H1 (cell line): Measurements from ENCODE around the gene RFX5. TPM values are rescaled to one million over a fixed set of nuclear protein-coding genes. Genes with fewer than 3 reads are reported as not detected.

Source experiments
- BRCA1 ChIP-seq: IDR thresholded peaks from 2 replicates; pipeline ENCODE4 v1.6.1; 2012; ENCODE audit warnings: low read depth, low read length, improper control_type of control experiment
- CBX5 ChIP-seq: fragments of 300-800, 300-1000 bp; sonication (generic); IDR thresholded peaks from 2 replicates; pipeline ENCODE4 v1.7.1; 2016; ENCODE audit warnings: antibody characterized with exemption, low read length, low read depth
- CHD1 ChIP-seq: IDR thresholded peaks from 2 replicates; pipeline ENCODE4 v1.6.1; 2012; ENCODE audit warnings: low read depth, low read length, improper control_type of control experiment
- CREB1 ChIP-seq: IDR thresholded peaks from 2 replicates; pipeline ENCODE4 v1.6.1; 2012; ENCODE audit warnings: inconsistent platforms
- JUN ChIP-seq: IDR thresholded peaks from 2 replicates; pipeline ENCODE4 v1.6.1; 2011; ENCODE audit warnings: low read depth, mild to moderate bottlenecking, improper control_type of control experiment, low read length
- JUND ChIP-seq: IDR thresholded peaks from 2 replicates; pipeline ENCODE4 v1.6.1; 2011; ENCODE audit warnings: mild to moderate bottlenecking, improper control_type of control experiment, low read length
- NANOG ChIP-seq: IDR thresholded peaks from 2 replicates; pipeline ENCODE4 v1.6.1; 2011; ENCODE audit warnings: low read length, low read depth, mild to moderate bottlenecking, inconsistent platforms; ENCODE audit not compliant: insufficient read depth, poor library complexity, severe bottlenecking
- RAD21 ChIP-seq, 2 experiments: IDR thresholded peaks in 1 of 2; conservative IDR thresholded peaks in 1 of 2; 2 replicates each; pipeline ENCODE4 v1.6.1; 2011; ENCODE audit warnings: low read depth in 2 of 2, low read length in 2 of 2, improper control_type of control experiment in 1 of 2, inconsistent platforms in 1 of 2, mild to moderate bottlenecking in 1 of 2, moderate library complexity in 1 of 2
- SP1 ChIP-seq: IDR thresholded peaks from 2 replicates; pipeline ENCODE4 v1.6.1; 2011; ENCODE audit warnings: low read depth, low read length
- TEAD4 ChIP-seq: IDR thresholded peaks from 2 replicates; pipeline ENCODE4 v1.6.1; 2012; ENCODE audit warnings: low read depth, low read length, inconsistent platforms, mixed read lengths
- polyA plus RNA-seq, 7 experiments: library from polyadenylated mRNA; depleted of rRNA in 3 of 7; stranded (reverse) in 5 of 7; unstranded in 2 of 7; fragments of >200 nt in 5 of 7; fragments of 200-250 nt in 2 of 7; gene quantifications; 1 replicate in 5 of 7; 2 replicates in 1 of 7; 4 replicates in 1 of 7; pipeline versions ENCODE4 v1.2.1 to v1.2.3, GENCODE V29; 2011 to 2013; ENCODE audit warnings: missing spikeins in 2 of 7, mixed read lengths in 2 of 7
- total RNA-seq: library from RNA; stranded (reverse); fragmentation: NEBNext Ultra II Directional; extraction: Animal tissue kit (Norgen Biotek cat#: 25700); gene quantifications from 2 replicates; pipeline ENCODE4 v1.2.1, GENCODE V29; 2021
- TF ChIP-seq, protein P1 (sequence below): fragments of 300-600 bp; sonication (generic); IDR thresholded peaks from 2 replicates; pipeline ENCODE4 v1.7.1; 2012; ENCODE audit warnings: low read length, moderate library complexity, mild to moderate bottlenecking, inconsistent platforms; ENCODE audit not compliant: insufficient replicate concordance

The RFX5 gene
- total and polyA plus RNA-seq, 2 of the 8 experiments (the other 6 are each of a cell fraction or from before 2014, with no cell fraction given), result 27.8 to 59.7 TPM

DNA sequence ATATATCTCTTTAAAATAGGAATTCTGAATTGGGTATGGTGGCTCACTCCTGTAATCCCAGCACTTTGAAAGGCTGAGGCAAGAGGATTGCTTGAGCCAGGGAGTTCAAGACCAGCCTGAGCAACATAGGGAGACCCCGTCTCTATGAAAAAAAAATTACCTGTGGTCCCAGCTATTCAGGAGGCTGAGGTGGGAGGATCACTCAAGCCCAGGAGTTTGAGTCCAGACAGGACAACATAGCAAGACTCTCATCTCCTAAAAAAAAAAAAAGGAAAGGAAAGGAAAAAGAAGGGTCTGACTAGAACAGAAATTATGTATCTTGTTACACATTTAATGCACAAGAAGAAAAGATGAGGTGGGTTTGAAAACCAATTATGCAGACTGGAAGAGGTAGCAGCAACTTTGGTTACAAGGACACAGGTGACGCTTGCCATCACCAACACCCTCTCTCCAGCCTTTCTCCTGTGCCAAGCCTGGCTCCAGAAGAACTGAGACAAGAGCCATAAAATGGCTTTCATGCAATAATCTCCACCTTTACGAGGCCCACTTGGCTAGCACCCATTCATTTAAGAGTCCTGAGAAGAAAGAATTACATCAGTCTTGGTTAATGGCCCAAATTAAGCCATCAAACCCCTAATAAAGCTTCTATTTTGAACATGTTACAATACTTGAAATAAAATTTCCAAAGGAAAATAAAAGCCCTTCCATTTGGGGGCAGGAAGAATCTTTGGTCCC lies 30.3 kb upstream of the RFX5 start (continued):
- TF ChIP-seq CBX5 (no peak), CREB1 (no peak), JUN (no peak), CHD1 (no peak), SP1 (no peak), NANOG (no peak), RAD21 (IDR thresholded peaks at IDR 0.05 in 1 of 2, conservative IDR thresholded peaks at IDR 0.05 in 1 of 2; ENCODE audit: low read depth in 2 of 2, low read length in 2 of 2) (no peak), BRCA1 (no peak), TEAD4 (no peak), JUND (no peak)
- TF ChIP-seq, protein P1, sequence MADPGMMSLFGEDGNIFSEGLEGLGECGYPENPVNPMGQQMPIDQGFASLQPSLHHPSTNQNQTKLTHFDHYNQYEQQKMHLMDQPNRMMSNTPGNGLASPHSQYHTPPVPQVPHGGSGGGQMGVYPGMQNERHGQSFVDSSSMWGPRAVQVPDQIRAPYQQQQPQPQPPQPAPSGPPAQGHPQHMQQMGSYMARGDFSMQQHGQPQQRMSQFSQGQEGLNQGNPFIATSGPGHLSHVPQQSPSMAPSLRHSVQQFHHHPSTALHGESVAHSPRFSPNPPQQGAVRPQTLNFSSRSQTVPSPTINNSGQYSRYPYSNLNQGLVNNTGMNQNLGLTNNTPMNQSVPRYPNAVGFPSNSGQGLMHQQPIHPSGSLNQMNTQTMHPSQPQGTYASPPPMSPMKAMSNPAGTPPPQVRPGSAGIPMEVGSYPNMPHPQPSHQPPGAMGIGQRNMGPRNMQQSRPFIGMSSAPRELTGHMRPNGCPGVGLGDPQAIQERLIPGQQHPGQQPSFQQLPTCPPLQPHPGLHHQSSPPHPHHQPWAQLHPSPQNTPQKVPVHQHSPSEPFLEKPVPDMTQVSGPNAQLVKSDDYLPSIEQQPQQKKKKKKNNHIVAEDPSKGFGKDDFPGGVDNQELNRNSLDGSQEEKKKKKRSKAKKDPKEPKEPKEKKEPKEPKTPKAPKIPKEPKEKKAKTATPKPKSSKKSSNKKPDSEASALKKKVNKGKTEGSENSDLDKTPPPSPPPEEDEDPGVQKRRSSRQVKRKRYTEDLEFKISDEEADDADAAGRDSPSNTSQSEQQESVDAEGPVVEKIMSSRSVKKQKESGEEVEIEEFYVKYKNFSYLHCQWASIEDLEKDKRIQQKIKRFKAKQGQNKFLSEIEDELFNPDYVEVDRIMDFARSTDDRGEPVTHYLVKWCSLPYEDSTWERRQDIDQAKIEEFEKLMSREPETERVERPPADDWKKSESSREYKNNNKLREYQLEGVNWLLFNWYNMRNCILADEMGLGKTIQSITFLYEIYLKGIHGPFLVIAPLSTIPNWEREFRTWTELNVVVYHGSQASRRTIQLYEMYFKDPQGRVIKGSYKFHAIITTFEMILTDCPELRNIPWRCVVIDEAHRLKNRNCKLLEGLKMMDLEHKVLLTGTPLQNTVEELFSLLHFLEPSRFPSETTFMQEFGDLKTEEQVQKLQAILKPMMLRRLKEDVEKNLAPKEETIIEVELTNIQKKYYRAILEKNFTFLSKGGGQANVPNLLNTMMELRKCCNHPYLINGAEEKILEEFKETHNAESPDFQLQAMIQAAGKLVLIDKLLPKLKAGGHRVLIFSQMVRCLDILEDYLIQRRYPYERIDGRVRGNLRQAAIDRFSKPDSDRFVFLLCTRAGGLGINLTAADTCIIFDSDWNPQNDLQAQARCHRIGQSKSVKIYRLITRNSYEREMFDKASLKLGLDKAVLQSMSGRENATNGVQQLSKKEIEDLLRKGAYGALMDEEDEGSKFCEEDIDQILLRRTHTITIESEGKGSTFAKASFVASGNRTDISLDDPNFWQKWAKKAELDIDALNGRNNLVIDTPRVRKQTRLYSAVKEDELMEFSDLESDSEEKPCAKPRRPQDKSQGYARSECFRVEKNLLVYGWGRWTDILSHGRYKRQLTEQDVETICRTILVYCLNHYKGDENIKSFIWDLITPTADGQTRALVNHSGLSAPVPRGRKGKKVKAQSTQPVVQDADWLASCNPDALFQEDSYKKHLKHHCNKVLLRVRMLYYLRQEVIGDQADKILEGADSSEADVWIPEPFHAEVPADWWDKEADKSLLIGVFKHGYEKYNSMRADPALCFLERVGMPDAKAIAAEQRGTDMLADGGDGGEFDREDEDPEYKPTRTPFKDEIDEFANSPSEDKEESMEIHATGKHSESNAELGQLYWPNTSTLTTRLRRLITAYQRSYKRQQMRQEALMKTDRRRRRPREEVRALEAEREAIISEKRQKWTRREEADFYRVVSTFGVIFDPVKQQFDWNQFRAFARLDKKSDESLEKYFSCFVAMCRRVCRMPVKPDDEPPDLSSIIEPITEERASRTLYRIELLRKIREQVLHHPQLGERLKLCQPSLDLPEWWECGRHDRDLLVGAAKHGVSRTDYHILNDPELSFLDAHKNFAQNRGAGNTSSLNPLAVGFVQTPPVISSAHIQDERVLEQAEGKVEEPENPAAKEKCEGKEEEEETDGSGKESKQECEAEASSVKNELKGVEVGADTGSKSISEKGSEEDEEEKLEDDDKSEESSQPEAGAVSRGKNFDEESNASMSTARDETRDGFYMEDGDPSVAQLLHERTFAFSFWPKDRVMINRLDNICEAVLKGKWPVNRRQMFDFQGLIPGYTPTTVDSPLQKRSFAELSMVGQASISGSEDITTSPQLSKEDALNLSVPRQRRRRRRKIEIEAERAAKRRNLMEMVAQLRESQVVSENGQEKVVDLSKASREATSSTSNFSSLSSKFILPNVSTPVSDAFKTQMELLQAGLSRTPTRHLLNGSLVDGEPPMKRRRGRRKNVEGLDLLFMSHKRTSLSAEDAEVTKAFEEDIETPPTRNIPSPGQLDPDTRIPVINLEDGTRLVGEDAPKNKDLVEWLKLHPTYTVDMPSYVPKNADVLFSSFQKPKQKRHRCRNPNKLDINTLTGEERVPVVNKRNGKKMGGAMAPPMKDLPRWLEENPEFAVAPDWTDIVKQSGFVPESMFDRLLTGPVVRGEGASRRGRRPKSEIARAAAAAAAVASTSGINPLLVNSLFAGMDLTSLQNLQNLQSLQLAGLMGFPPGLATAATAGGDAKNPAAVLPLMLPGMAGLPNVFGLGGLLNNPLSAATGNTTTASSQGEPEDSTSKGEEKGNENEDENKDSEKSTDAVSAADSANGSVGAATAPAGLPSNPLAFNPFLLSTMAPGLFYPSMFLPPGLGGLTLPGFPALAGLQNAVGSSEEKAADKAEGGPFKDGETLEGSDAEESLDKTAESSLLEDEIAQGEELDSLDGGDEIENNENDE, result no peak
